Activated T-cell treated with anti-CD3 and anti-CD28 coated beads, Interleukin-2, amount 50 U/mL, for 24 hours (primary cell): ENCODE data around the gene RMND1.
A peak's percentile ranks its signal among the peaks of the same experiment; 100 is the strongest.

Source experiments
- DNase-seq: peaks from one replicate; pipeline ENCODE4 v3.0.0-alpha.2; 2020
- H3K27ac Mint-ChIP-seq: 2 replicates; pipeline ENCODE4 v1.8.0; 2020; ENCODE audit warnings: mild to moderate bottlenecking, mixed read lengths
- H3K27me3 Mint-ChIP-seq: 2 replicates; pipeline ENCODE4 v1.8.0; 2020; ENCODE audit warnings: mixed read lengths
- H3K36me3 Mint-ChIP-seq: 2 replicates; pipeline ENCODE4 v1.8.0; 2020; ENCODE audit warnings: low read depth, mixed read lengths
- H3K4me1 Mint-ChIP-seq: 2 replicates; pipeline ENCODE4 v1.8.0; 2020; ENCODE audit warnings: low read depth, mixed read lengths
- H3K4me3 Mint-ChIP-seq: 2 replicates; pipeline ENCODE4 v1.8.0; 2020; ENCODE audit warnings: mild to moderate bottlenecking, moderate library complexity, mixed read lengths
- H3K9me3 Mint-ChIP-seq: 2 replicates; pipeline ENCODE4 v1.8.0; 2020; ENCODE audit warnings: mixed read lengths

The RMND1 gene

DNA sequence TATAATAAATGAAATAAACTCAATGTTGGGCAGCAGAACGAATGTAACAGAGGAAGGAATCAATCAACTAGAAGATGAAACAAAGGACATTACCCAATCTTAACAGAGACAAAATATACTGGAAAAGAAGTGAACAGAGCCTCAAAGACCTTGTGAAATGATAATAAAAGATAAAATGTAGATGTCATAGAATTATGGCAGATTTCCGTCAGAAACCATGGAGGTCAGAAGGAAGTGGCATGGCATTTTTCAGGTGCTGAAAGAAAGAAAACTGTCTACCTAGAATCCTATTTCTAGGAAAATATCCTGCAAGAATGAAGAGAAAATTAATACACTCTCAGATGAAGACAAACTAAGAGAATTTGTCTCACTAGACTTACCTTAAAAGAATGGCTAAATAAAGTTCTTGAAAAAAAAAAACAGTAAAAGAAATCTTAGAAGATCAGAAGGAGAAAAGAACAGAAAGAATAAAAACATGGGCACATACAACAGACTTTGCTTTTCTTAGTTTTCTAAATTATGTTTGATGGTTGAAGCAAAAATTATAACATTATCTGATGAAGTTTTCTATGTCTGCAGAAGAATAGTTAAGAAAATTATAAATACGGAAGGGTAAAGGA lies 37.2 kb downstream of the RMND1 start:
- H3K4me3 Mint-ChIP-seq, result no peak overlapping the region
- DNase-seq, result no peak
- peaks cover 16% of the 10 kb centered on the region for H3K4me1 Mint-ChIP-seq
- peaks cover 3% of the 10 kb centered on the region for H3K9me3 Mint-ChIP-seq
- H3K27ac Mint-ChIP-seq, result no peak overlapping the region
- H3K36me3 Mint-ChIP-seq, result peaks cover 84% of the 10 kb centered on the region
- no peaks in the 10 kb centered on the region for H3K27me3 Mint-ChIP-seq

- no peaks in the 10 kb centered on the region for H3K27me3 Mint-ChIP-seq
- peak overlapping the region; percentile 23 for H3K27ac Mint-ChIP-seq
- peaks cover 20% of the 10 kb centered on the region for H3K4me1 Mint-ChIP-seq
- peaks cover 3% of the 10 kb centered on the region for H3K9me3 Mint-ChIP-seq
- no peak overlapping the region for H3K4me3 Mint-ChIP-seq
- peaks cover 88% of the 10 kb centered on the region for H3K36me3 Mint-ChIP-seq
- no peak for DNase-seq
These were observed 38.4 kb downstream of the RMND1 start for GRCh38 chr6:151413372-151414145.

DNA sequence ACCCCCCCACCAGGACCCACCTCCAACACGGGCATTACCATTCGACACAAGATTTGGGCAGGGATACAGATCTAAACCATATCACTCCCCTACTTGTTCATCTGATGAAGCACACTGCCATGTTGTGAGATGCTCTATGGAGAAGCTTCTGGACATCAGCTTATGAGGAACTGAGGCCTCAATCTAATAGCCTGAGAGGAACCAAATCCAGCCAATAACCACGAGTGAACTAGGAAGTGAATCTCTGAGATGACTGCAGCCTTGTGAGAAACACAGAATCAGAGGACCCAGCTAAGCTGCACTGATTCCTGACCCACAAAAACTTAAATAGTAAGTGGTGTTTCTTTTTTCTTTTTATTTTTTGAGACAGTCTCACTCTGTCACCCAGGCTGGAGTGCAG lies 39.0 kb downstream of the RMND1 start:
- Mint-ChIP-seq H3K9me3 (peaks cover 3% of the 10 kb centered on the region), H3K4me3 (no peak overlapping the region), H3K27me3 (no peaks in the 10 kb centered on the region), H3K36me3 (peaks cover 91% of the 10 kb centered on the region), H3K27ac (no peak overlapping the region), H3K4me1 (peaks cover 20% of the 10 kb centered on the region)
- DNase-seq, result no peak

GRCh38 chr6:151409679-151410078 lies 42.2 kb downstream of the RMND1 start:
- Mint-ChIP-seq H3K4me3 (no peak overlapping the region), H3K4me1 (peaks cover 30% of the 10 kb centered on the region), H3K27ac (peak overlapping the region; percentile 10), H3K27me3 (no peaks in the 10 kb centered on the region), H3K36me3 (peaks cover 90% of the 10 kb centered on the region), H3K9me3 (no peaks in the 10 kb centered on the region)
- no peak for DNase-seq

DNA sequence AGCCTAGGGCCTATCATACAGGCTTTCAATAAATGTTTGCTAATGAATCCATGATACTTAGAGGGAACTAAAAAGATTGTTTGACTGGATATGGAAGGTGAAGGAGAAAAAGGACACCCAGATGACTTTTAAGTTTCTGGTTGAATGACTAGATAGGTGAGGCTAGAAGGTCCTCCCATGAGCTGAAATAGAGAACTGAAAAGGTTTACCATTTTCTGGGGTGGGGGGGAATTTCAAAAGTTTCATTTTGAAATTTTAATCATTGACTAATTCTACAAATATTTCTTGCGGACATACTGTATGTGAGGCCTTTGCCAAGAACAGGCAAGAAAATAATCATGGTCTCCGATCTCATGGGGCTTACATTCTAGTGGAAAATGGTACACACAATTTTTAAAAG lies 42.7 kb downstream of the RMND1 start:
- Mint-ChIP-seq H3K4me1 (peaks cover 28% of the 10 kb centered on the region), H3K27me3 (no peaks in the 10 kb centered on the region), H3K4me3 (no peak overlapping the region), H3K27ac (peak overlapping the region; percentile 61), H3K9me3 (no peaks in the 10 kb centered on the region), H3K36me3 (peaks cover 89% of the 10 kb centered on the region)
- no peak for DNase-seq

DNA sequence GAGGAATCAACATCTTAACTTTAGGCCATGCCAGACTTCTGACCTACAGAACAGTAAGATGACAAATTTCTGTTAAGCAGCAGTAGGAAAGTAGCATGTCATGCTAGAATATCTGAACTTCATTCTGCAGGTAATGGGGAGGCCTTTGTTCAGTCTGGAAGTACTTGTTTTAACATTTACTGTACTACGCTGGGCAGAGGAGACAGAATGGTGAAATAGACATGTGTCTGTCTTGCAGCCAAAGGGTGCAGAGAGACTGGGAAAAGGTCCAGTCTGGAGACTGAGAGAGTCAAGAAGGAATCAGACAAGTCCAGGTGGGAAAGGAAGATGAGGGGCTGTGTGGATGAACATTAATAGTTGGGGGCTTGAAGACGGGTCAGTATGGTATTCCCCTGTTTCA lies 43.1 kb downstream of the RMND1 start:
- Mint-ChIP-seq H3K27ac (peak overlapping the region; percentile 61), H3K4me3 (no peak overlapping the region), H3K4me1 (peaks cover 25% of the 10 kb centered on the region), H3K27me3 (no peaks in the 10 kb centered on the region), H3K9me3 (no peaks in the 10 kb centered on the region), H3K36me3 (peaks cover 87% of the 10 kb centered on the region)
- DNase-seq, result no peak

GRCh38 chr6:151403919-151404308 lies 48.0 kb downstream of the RMND1 start:
- DNase-seq, result no peak
- peaks cover 79% of the 10 kb centered on the region for H3K36me3 Mint-ChIP-seq
- peaks cover 57% of the 10 kb centered on the region for H3K4me1 Mint-ChIP-seq
- H3K27ac Mint-ChIP-seq, result peak overlapping the region; percentile 48
- H3K27me3 Mint-ChIP-seq, result no peaks in the 10 kb centered on the region
- no peaks in the 10 kb centered on the region for H3K9me3 Mint-ChIP-seq
- no peak overlapping the region for H3K4me3 Mint-ChIP-seq

DNA sequence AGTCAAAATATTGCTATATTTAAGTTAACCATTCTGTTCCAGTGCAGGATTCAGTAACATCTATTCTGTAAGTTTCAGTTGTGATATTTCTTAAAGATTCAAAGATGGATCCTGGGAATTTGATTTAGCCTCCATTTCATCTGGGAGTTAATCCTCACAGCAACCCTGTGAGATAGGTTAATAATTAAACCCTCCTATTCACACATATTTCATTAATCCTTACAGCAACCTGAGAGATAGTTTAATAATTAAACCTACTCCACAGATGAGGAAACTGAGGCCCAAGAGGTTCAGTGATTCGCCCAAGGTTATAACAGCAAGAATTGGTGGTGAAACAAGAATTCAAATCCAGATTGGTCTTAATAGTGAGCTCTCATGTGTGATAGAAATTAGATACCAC lies 49.7 kb downstream of the RMND1 start:
- H3K4me1 Mint-ChIP-seq, result peaks cover 69% of the 10 kb centered on the region
- no peaks in the 10 kb centered on the region for H3K9me3 Mint-ChIP-seq
- no peak for DNase-seq
- H3K36me3 Mint-ChIP-seq, result peaks cover 79% of the 10 kb centered on the region
- H3K4me3 Mint-ChIP-seq, result no peak overlapping the region
- peak overlapping the region; percentile 55 for H3K27ac Mint-ChIP-seq
- H3K27me3 Mint-ChIP-seq, result no peaks in the 10 kb centered on the region

DNA sequence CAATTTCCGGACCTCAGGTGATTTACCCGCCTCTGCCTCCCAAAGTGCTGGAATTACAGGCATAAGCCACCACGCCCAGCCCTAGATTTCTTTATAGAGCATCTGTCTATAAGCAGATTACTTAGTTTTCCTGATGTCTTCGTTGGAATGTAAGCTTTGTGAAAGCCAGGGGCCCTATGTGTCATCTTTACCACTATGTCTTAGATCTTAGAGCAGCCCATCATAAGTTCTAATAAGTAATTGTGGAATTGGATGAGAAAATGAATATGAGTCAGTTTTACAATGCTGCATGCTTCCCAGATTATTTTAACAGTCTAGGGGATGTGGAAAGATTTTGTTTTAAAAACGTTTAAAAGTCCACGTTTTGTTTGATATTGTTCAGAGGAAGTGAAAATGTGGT lies 51.5 kb downstream of the RMND1 start:
- Mint-ChIP-seq H3K4me3 (no peak overlapping the region), H3K27me3 (no peaks in the 10 kb centered on the region), H3K36me3 (peaks cover 76% of the 10 kb centered on the region), H3K27ac (peak overlapping the region; percentile 82), H3K4me1 (peaks cover 71% of the 10 kb centered on the region), H3K9me3 (no peaks in the 10 kb centered on the region)
- DNase-seq, result no peak

DNA sequence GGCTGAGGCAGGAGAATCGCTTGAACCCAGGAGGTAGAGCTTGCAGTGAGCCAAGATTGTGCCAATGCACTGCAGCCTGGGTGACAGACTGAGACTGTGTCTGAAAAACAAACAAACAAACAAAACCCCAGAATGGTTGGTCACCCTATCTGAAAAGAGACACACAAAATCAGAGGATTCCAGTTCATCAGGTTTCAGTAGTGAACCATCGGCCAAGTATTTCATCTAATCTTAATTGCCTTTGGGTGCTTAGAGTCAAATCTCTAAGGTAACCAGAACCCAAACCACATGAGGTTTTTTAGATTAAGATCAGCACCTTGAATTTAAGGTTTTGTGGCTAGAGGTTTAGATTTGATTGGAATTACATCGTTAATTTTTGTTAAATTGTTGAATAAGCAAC lies 52.2 kb downstream of the RMND1 start:
- Mint-ChIP-seq H3K9me3 (no peaks in the 10 kb centered on the region), H3K4me1 (peaks cover 77% of the 10 kb centered on the region), H3K27ac (peak overlapping the region; percentile 5), H3K36me3 (peaks cover 74% of the 10 kb centered on the region), H3K4me3 (no peak overlapping the region), H3K27me3 (no peaks in the 10 kb centered on the region)
- DNase-seq, result no peak

GRCh38 chr6:151393410-151393809 lies 58.5 kb downstream of the RMND1 start:
- peak overlapping the region; percentile 97 for H3K27ac Mint-ChIP-seq
- no peaks in the 10 kb centered on the region for H3K9me3 Mint-ChIP-seq
- no peaks in the 10 kb centered on the region for H3K27me3 Mint-ChIP-seq
- no peak for DNase-seq
- H3K36me3 Mint-ChIP-seq, result peaks cover 63% of the 10 kb centered on the region
- H3K4me3 Mint-ChIP-seq, result peak overlapping the region; percentile 98
- H3K4me1 Mint-ChIP-seq, result peaks cover 62% of the 10 kb centered on the region

DNA sequence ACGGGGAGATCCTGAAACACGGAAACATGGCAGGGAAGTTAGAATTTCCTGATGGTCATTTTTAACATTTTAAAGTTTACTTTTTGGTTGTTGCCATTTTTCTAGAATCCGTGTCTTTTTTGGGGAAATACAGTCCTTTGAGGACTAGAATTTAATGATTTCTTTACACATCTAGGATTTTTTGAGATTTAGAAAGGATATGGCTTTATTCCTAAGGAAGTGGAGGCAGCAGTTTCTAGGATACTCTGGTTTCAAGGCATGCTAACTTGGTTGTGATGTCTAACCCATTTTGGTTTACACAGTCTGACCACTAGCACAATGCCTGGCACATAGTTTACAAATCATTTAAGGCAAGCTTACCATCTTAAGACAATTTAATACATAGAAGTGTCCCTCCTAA lies 59.5 kb downstream of the RMND1 start:
- Mint-ChIP-seq H3K36me3 (peaks cover 62% of the 10 kb centered on the region), H3K27ac (peak overlapping the region; percentile 97), H3K9me3 (no peaks in the 10 kb centered on the region), H3K4me3 (peak overlapping the region; percentile 98), H3K4me1 (peaks cover 62% of the 10 kb centered on the region), H3K27me3 (no peaks in the 10 kb centered on the region)
- DNase-seq, result no peak

DNA sequence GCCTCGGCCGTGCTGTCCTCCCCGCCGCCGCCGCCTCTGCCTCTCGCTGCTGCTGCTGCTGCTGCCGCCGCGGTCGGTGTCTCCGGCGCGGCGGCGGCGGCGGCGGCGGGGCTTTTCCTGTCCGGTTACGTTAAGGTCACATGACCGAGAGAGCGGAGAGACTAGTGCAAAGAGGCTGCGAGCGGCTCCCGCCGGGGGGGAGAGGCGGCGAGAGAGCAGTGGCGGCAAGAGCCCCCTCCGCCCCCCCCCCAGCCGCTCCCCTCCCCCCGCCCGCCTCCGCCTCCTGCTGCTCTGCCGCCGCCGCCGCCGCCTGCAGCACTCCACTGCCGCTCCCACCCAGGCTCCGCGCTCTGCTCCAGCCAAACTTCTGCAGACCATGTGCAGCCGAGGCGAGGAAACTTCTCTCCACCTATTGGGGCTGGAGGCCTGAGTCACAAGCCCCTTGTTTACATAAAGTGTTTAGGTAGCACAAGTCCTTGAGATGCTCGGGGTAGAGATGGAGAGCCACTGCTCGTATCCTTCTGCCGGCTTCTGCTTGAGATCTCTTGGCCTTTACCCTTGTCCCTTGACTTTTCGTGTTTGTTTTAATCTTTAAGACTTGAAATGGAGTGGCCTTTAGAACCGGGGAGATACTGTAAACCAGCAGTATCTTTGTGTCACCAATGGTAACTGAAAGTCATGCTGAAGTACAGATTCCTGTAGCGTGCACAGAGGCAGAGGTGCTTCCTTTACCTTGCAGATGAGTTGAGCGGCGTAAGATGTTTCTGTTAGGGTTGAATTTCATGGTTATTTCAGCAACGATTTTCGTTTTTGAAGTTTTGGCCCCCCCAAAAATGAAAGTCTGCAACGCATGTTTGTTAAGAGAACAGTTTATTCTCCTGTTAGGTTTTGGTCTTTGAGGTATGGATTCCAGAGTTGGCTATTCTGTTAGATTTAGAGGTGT lies 60.2 kb downstream of the RMND1 start, which contains the start of gene ZBTB2:
ZBTB2 (minus strand) TSS at position 89 of the 943 bp plus-strand sequence. CDS start 17,922 bp downstream, outside the sequence.
- peak; percentile 76 for DNase-seq
- Mint-ChIP-seq H3K4me1 (peaks cover 63% of the 10 kb centered on the region), H3K9me3 (no peaks in the 10 kb centered on the region), H3K4me3 (peak within 1 kb of the TSS; percentile 98), H3K27ac (peak within 1 kb of the TSS; percentile 97), H3K27me3 (no peaks in the 10 kb centered on the region), H3K36me3 (peaks cover 62% of the 10 kb centered on the region)

DNA sequence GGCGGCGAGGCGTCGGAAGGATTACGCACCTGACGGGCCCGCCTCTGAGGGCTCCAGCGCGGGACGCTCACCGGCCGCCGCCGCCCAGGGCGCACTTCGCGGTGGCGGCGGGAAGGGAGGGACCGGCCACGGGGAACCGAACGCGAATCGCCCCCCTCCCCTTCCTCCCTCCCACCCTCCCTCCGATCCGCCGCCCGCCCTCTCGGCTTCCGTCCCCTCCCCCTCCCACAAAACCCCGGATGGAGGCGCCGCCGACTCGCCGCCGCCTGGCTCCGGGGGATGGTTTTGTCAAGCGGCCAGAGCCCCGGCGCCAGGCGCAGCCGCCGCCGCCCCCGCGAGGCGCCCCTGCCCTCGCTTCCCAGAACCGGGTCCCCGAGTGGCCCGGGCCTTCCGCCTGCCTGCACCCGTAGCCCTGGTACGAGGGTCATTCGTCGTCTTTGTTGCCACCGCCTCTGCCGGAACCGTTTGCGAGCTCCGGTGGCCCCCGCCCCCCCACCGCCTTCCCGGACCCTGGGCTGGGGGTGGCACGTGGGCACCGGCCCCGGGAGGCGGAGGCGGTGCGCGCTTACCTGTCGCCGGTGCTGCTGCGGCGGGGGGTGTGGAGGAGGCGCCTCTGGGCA lies 61.0 kb downstream of the RMND1 start:
- Mint-ChIP-seq H3K27ac (peak overlapping the region; percentile 97), H3K36me3 (peaks cover 61% of the 10 kb centered on the region), H3K4me3 (peak overlapping the region; percentile 98), H3K9me3 (no peaks in the 10 kb centered on the region), H3K4me1 (peaks cover 61% of the 10 kb centered on the region), H3K27me3 (no peaks in the 10 kb centered on the region)
- peak; percentile 88 for DNase-seq
